Measurements from ENCODE around the gene FXN.

FXN gene

GRCh38 chr9:69131682-69132081, 96.1 kb downstream of the FXN start:
- no peaks in the 10 kb centered on the region for H3K9me3 Mint-ChIP-seq
- H3K4me3 Mint-ChIP-seq, result no peak overlapping the region
- DNase-seq (no peak), ATAC-seq (replicated peaks) (no peak)
- H3K36me3 Mint-ChIP-seq (ENCODE audit: insufficient read depth), result no peaks in the 10 kb centered on the region
- H3K27me3 Mint-ChIP-seq, result peaks cover 0 to 10% of the 10 kb centered on the region in 2 donors
- H3K27ac Mint-ChIP-seq, result no peak overlapping the region
- no peaks in the 10 kb centered on the region for H3K4me1 Mint-ChIP-seq (ENCODE audit: low read depth in 2 of 2)

DNA sequence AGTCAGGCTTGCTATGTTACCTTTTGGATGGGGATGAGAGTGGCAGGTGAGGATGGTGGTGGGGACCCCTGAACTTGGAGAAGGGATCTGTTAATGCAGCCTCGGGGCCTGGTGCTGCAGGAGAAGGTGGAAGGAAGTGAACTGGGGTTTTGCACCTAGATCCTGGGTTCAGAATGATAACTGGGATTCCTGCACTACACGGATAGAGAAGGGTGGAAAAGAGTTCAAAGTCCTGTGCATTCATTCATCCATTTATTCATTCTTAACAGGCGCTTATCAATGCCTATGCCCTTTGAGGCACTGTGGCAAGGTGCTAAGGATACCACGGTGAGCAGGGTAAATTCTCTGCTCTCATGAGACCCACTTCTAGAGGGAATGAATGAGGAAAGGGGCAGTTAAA, 96.8 kb downstream of the FXN start:
- Mint-ChIP-seq H3K4me1 (ENCODE audit: low read depth in 2 of 2) (no peaks in the 10 kb centered on the region), H3K9me3 (no peaks in the 10 kb centered on the region), H3K36me3 (ENCODE audit: insufficient read depth) (no peaks in the 10 kb centered on the region), H3K27ac (no peak overlapping the region), H3K27me3 (peaks cover 0 to 10% of the 10 kb centered on the region in 2 donors), H3K4me3 (no peak overlapping the region)
- no peak for DNase-seq
- no peak for ATAC-seq (replicated peaks)

- ATAC-seq (replicated peaks) (no peak), DNase-seq (no peak)
- Mint-ChIP-seq H3K27ac (no peak overlapping the region), H3K27me3 (peaks cover 0 to 10% of the 10 kb centered on the region in 2 donors), H3K36me3 (ENCODE audit: insufficient read depth) (no peaks in the 10 kb centered on the region), H3K4me3 (no peak overlapping the region), H3K9me3 (no peaks in the 10 kb centered on the region), H3K4me1 (ENCODE audit: low read depth in 2 of 2) (no peaks in the 10 kb centered on the region)
Observed at GRCh38 chr9:69134412-69134811, 98.9 kb downstream of the FXN start.

DNA sequence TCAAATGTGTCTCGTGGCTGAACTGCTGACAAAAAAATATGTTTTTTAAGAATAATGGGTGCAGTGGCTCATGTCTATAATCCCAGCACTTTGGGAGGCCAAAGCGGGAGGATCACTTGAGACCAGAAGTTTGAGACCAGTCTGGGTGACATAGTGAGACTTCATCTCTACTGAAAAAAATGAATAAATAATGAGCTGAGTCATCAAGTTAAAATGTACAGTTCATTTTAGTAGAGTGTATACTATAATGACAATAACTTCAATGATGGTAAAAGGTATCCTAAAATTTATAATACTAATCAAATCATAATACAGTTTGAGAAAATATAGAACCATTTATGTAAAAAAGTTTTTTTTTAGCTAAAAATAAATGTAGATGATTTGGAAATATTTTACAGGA, 100.6 kb downstream of the FXN start:
- Mint-ChIP-seq H3K4me1 (ENCODE audit: low read depth in 2 of 2) (no peaks in the 10 kb centered on the region), H3K9me3 (no peaks in the 10 kb centered on the region), H3K27ac (no peak overlapping the region), H3K27me3 (no peaks in the 10 kb centered on the region), H3K4me3 (no peak overlapping the region), H3K36me3 (ENCODE audit: insufficient read depth) (no peaks in the 10 kb centered on the region)
- no peak for DNase-seq
- no peak for ATAC-seq (replicated peaks)

GRCh38 chr9:69136779-69137178, 101.2 kb downstream of the FXN start:
- H3K4me1 Mint-ChIP-seq (ENCODE audit: low read depth in 2 of 2), result no peaks in the 10 kb centered on the region
- ATAC-seq (replicated peaks), result no peak
- H3K27ac Mint-ChIP-seq, result no peak overlapping the region
- H3K4me3 Mint-ChIP-seq, result no peak overlapping the region
- no peaks in the 10 kb centered on the region for H3K9me3 Mint-ChIP-seq
- no peaks in the 10 kb centered on the region for H3K36me3 Mint-ChIP-seq (ENCODE audit: insufficient read depth)
- DNase-seq, result no peak
- H3K27me3 Mint-ChIP-seq, result peaks cover 0 to 2% of the 10 kb centered on the region in 2 donors

- ATAC-seq (replicated peaks) (no peak), DNase-seq (no peak)
- Mint-ChIP-seq H3K36me3 (ENCODE audit: insufficient read depth) (no peaks in the 10 kb centered on the region), H3K4me3 (no peak overlapping the region), H3K9me3 (no peaks in the 10 kb centered on the region), H3K27ac (no peak overlapping the region), H3K4me1 (ENCODE audit: low read depth in 2 of 2) (no peaks in the 10 kb centered on the region), H3K27me3 (peaks cover 0 to 7% of the 10 kb centered on the region in 2 donors)
Observed at GRCh38 chr9:69137311-69137710, 101.8 kb downstream of the FXN start.

DNA sequence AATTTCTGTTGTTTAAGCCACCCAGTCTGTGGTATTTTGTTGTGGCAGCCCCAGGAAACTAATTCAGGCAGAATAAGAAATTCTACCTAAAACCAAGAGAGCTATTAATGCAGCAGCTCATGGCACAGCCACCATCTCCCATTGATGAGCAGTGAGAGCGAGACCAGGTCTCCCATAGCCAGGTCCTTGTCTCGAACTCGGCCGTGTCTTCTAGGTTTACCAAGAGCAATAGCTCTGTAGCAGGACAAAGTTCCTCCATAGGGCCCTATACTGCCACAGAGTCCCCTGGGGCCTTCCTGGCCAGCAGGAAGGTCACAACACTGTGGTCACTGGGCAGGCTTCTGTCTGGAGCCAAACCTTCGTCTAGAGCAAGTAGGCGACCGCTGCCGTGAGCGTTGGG, 104.0 kb downstream of the FXN start:
- no peaks in the 10 kb centered on the region for H3K9me3 Mint-ChIP-seq
- H3K4me1 Mint-ChIP-seq (ENCODE audit: low read depth in 2 of 2), result no peaks in the 10 kb centered on the region
- H3K27ac Mint-ChIP-seq, result no peak overlapping the region
- ATAC-seq (replicated peaks) (no peak), DNase-seq (no peak)
- no peaks in the 10 kb centered on the region for H3K36me3 Mint-ChIP-seq (ENCODE audit: insufficient read depth)
- H3K27me3 Mint-ChIP-seq, result peaks cover 0 to 8% of the 10 kb centered on the region in 2 donors
- H3K4me3 Mint-ChIP-seq, result no peak overlapping the region

DNA sequence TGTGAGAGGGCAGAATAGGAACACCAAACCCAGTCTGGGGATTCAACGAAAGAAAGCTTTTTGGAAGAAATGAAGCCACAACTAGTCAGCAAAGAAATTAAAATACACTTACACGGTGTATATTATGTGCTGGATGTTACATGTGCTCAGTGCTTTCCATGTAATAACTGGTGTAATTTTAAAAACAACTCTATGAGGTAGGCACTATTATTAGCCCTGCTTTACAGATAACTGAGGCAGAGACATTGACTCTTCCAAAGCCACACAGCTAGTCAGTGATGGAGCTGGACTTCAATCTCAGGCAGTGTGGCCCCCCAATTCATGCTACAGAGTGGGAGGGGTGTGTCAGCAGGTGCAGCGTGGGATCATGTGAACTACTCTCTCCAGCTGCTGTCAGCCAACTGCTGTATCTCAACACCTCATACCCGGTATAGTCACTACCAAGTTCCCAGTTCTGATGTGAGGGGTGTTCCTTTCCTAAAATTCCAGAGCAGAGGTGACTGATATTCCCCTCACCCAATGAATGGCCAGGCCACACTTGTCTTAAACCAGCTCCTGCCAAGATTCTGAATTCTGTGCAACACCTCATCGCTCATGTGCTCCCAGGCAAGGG, 104.7 kb downstream of the FXN start:
- H3K4me3 Mint-ChIP-seq, result no peak overlapping the region
- peaks cover 0 to 8% of the 10 kb centered on the region in 2 donors for H3K27me3 Mint-ChIP-seq
- H3K9me3 Mint-ChIP-seq, result no peaks in the 10 kb centered on the region
- no peak for ATAC-seq (replicated peaks)
- H3K27ac Mint-ChIP-seq, result no peak overlapping the region
- no peak for DNase-seq
- no peaks in the 10 kb centered on the region for H3K4me1 Mint-ChIP-seq (ENCODE audit: low read depth in 2 of 2)
- H3K36me3 Mint-ChIP-seq (ENCODE audit: insufficient read depth), result no peaks in the 10 kb centered on the region

DNA sequence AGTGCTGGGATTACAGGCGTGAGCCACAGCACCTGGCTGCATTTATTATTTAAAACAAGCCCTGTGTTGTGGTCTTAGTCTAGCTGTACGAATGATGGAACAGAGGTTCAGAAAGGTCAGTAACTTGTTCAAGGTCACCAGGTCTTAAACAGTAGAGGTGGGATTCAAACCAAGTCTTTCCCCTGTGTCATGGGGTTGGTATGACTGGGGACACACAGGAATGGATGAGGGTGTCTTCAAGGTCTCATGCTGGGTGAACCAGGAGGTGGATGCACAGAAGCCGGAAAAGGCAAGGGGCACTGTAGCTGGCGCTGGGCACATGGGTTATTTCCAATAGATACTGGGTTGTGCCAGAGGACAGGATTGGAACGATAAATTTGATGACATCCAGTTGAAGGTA, 106.3 kb downstream of the FXN start:
- Mint-ChIP-seq H3K27ac (no peak overlapping the region), H3K9me3 (no peaks in the 10 kb centered on the region), H3K4me3 (no peak overlapping the region), H3K4me1 (ENCODE audit: low read depth in 2 of 2) (no peaks in the 10 kb centered on the region), H3K27me3 (peaks cover 0 to 8% of the 10 kb centered on the region in 2 donors), H3K36me3 (ENCODE audit: insufficient read depth) (no peaks in the 10 kb centered on the region)
- ATAC-seq (replicated peaks) (no peak), DNase-seq (no peak)

DNA sequence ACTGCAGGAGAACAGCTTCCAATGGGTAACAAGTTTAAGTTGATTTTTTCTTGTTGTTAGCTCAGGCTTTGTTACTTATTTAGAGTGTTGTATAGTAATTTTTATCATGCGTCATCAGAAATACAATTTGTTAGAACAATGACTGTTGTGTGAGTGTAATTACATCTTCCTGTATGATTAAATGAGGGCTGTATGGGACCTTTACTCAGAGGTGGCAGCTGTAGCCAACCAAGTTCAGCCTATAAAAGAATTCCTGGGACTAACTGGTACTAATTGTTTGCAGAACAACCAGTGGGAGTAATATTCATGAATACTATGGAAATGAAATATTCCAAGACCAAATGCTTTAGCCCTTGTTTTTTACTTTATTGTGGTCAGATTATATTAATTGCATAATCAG, 107.7 kb downstream of the FXN start:
- Mint-ChIP-seq H3K4me3 (no peak overlapping the region), H3K9me3 (no peaks in the 10 kb centered on the region), H3K27me3 (peaks cover 0 to 8% of the 10 kb centered on the region in 2 donors), H3K4me1 (ENCODE audit: low read depth in 2 of 2) (no peaks in the 10 kb centered on the region), H3K27ac (no peak overlapping the region), H3K36me3 (ENCODE audit: insufficient read depth) (no peaks in the 10 kb centered on the region)
- DNase-seq (no peak), ATAC-seq (replicated peaks) (no peak)

GRCh38 chr9:69145144-69145715, 109.7 kb downstream of the FXN start:
- Mint-ChIP-seq H3K4me3 (no peak overlapping the region), H3K27ac (no peak overlapping the region), H3K9me3 (no peaks in the 10 kb centered on the region), H3K36me3 (ENCODE audit: insufficient read depth) (no peaks in the 10 kb centered on the region), H3K4me1 (ENCODE audit: low read depth in 2 of 2) (no peaks in the 10 kb centered on the region), H3K27me3 (peaks cover 0 to 8% of the 10 kb centered on the region in 2 donors)
- DNase-seq, result no peak
- no peak for ATAC-seq (replicated peaks)

- Mint-ChIP-seq H3K36me3 (ENCODE audit: insufficient read depth) (no peaks in the 10 kb centered on the region), H3K27ac (no peak overlapping the region), H3K9me3 (no peaks in the 10 kb centered on the region), H3K4me1 (ENCODE audit: low read depth in 2 of 2) (no peaks in the 10 kb centered on the region), H3K27me3 (peaks cover 0 to 1% of the 10 kb centered on the region in 2 donors), H3K4me3 (no peak overlapping the region)
- DNase-seq (no peak), ATAC-seq (replicated peaks) (no peak)
Observed at GRCh38 chr9:69147041-69147834, 111.7 kb downstream of the FXN start.

- ATAC-seq (replicated peaks) (no peak), DNase-seq (no peak)
- H3K27me3 Mint-ChIP-seq, result no peaks in the 10 kb centered on the region
- no peak overlapping the region for H3K4me3 Mint-ChIP-seq
- no peaks in the 10 kb centered on the region for H3K36me3 Mint-ChIP-seq (ENCODE audit: insufficient read depth)
- no peaks in the 10 kb centered on the region for H3K9me3 Mint-ChIP-seq
- no peak overlapping the region for H3K27ac Mint-ChIP-seq
- H3K4me1 Mint-ChIP-seq (ENCODE audit: low read depth in 2 of 2), result no peaks in the 10 kb centered on the region
Observed at GRCh38 chr9:69149321-69149807, 113.8 kb downstream of the FXN start.
